Measurements from ENCODE around the gene TRIM28.
A peak's percentile ranks its signal among the peaks of the same experiment; 100 is the strongest.
"Not testable (repeated sequence)": the region's sequence is repeated elsewhere in the genome, so short reads cannot be mapped to it uniquely, and the experiment has no call there.

The TRIM28 gene

DNA sequence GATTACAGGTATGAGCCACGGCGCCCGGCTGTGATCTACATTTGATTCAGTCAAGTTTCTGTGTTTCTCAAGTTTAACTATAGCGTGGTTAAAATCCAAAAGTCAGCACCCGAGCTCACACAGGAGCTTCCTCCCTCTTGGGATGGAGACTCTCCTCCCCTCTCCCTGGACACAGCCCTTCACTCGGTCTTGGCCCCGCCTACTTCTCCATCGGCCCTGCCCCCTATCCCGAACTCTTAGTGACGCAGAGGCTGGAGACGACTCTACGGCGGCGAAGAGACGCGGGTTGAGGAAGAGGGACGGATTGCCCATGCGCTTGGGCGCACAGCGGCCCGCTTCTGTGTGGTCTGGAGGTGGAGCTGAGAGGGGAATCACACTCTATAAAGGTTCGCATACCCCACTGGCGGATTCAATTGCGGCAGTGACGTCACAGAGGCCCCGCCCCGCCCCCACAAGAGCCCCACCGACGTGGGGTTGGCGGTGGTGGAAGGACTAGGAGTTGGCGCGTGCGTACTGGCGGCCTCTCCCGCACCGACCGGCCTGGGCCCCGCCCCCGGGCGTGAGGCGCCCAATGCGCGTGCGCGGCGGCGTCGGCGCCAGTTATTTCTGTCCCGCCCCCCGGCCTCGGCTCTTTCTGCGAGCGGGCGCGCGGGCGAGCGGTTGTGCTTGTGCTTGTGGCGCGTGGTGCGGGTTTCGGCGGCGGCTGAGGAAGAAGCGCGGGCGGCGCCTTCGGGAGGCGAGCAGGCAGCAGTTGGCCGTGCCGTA is at the start of gene TRIM28:
TSS of gene TRIM28 (plus strand) at position 239 of the 765 bp plus-strand sequence. CDS start 694 bp downstream, outside the sequence.
- peak; percentile 99 for DNase-seq (ENCODE audit: low read depth in 2 of 2)

DNA sequence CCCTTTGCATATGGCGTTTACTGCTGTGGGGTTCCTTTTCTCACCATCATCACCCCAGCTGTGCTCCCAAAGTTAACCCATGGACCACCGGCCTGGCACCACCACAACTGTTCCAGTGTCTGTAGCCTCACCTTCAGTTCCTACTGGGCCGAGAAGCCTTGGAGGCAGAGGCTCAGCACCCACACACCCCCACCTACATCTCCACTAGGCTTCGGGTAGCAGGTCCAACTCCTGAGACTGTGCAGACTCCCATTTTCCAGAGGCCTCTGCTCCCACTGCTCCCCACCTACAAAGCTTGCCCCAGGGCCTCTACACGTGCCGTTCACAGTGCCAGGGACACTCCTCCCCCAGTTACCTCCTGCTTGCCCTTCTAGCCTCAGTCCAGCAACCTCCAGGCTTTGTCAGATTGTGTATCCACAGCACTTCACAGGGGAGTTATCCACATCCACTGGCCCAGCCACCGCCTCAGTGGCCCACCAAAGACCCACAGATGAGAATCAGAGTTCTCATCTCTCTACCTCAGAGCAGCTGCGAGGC is 46.2 kb upstream of the TRIM28 start:
- no peak for DNase-seq (ENCODE audit: low read depth in 2 of 2)

DNA sequence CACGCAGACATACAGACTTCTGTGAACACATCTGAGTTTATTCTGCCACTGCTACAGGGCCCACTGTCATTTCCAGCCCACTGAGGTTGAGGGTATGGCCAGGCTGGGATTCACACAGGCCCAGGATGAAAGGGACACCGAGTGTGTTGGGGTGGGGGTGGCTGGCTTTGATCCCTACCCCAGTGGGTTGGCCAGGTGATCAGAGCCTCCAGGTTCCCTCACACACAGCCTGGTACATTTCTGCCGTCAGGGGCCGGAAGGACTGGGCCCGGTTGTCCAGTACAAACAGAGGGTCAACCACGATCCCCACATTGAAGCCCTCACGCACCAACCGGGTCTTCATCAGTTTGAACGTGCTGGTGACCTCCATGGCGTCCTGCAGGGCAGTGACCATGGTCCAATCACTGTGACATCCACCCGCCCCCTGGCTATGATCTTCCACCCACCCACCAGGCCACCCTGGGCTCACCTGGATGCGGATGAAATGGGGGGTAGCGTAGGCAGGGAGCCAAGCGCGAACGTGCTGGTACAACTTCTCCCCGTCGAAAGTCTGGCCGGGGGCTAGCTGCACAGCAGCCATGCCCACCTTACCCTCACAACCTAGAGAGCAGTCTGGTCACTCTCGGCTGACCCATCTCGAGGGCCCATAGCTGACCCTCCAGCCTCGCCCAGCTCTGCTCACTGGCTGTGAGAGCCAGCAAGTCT is 45.4 kb upstream of the TRIM28 start:
- DNase-seq (ENCODE audit: low read depth in 2 of 2) = no peak

DNA sequence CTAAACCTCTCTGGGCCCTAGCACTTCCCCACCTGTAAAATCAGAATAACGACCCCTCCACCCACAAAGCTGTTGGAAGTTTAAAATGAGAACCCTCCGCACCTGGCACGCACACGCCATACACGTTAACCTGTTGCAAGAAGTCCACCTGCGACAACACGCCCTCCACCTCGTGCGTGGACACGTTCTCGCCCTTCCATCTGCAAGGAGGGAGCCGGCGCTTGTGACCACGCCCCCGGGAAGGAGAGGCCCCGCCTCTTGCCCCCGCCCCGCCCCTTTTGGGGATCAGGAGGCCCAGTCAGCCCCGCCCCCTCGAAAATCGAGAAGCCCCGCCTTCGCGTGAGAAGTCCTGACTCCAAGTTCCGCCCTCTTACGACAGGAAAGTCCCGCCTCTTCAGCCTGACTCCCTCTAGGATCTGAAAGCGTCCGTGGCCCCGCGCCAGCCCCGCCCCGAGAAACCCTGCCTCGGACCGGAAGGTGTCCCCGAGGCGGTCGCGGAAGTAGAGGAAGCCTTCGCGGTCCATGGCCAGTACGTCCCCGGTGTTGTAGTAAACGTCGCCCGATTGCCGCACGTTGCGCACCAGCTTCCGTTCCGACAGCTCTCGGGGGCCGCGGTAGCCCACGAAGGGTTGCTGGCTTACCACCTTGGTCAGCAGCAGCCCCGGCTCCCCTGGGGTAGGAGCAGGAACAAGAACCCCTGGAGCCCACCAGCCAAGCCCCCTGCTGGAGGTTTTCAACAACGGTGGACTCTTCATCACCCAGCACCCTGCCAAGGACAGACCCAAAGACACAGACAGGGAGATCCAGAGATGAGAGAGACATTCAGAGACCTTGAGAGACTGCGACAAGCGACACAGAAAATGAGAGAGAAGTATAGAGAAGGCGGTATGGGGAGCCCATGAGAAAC is 44.6 kb upstream of the TRIM28 start:
- DNase-seq (ENCODE audit: low read depth in 2 of 2) = peak; percentile 97

DNA sequence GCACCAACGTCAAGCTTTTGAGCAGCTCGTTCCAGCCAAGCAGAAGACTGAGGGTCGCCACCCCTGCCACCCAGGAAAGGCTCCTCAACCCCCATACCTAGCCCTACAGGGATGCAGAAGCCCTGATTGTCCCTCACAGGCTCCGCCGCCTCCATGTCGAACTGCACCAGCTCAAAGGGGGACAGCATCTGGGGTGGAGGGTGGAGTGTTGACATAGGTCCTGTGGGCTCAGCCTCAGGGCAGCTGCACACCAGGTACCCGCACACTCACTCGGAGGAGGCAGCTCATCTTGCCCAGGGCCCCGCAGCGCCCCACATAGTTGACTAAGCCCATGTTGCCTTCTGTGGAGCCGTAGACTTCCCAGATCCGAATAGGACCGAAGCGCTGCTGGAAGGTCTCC is 43.6 kb upstream of the TRIM28 start:
- DNase-seq (ENCODE audit: low read depth in 2 of 2) = no peak

DNA sequence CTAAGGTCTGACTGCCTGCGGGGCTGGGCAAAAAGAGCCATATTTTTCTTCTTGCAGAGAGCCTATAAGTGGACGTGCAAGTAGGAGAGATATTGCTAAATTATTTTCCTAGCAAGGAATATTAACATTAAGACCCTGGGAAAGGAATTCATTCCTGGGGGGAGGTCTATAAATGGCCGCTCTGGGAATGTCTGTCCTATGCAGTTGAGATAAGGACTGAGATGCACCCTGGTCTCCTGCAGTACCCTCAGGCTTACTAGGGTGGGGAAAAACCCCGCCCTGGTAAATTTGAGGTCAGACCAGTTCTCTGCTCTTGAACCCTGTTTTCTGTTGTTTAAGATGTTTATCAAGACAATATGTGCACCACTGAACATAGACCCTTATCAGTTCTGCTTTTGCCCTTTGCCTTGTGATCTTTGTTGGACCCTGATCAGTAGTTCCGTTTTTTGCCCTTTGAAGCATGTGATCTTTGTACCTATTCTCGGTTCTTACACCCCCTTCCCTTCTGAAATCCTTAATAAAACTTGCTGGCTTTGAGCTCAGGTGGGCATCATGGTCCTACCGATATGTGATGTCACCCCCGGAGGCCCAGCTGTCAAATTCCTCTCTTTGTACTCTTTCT is 36.2 kb upstream of the TRIM28 start:
- DNase-seq (ENCODE audit: low read depth in 2 of 2) = not testable (repeated sequence)

DNA sequence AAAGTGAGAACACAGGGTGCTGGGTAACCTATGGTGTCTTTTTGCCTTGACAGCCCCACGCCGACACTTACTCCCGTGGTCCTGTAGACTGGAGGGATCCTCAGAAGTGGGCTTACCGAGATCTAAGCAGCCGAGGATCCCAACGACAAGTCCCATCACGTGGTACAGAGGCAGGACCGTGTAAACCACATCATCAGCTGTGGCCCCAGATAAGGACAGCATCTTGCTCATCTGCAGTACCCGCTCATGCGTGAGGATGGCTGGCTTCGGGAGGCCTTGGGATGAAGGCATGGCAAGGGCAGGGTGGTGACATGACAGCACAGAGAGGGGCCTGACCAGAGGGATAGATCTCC is 34.2 kb upstream of the TRIM28 start:
- DNase-seq (ENCODE audit: low read depth in 2 of 2) = no peak

DNA sequence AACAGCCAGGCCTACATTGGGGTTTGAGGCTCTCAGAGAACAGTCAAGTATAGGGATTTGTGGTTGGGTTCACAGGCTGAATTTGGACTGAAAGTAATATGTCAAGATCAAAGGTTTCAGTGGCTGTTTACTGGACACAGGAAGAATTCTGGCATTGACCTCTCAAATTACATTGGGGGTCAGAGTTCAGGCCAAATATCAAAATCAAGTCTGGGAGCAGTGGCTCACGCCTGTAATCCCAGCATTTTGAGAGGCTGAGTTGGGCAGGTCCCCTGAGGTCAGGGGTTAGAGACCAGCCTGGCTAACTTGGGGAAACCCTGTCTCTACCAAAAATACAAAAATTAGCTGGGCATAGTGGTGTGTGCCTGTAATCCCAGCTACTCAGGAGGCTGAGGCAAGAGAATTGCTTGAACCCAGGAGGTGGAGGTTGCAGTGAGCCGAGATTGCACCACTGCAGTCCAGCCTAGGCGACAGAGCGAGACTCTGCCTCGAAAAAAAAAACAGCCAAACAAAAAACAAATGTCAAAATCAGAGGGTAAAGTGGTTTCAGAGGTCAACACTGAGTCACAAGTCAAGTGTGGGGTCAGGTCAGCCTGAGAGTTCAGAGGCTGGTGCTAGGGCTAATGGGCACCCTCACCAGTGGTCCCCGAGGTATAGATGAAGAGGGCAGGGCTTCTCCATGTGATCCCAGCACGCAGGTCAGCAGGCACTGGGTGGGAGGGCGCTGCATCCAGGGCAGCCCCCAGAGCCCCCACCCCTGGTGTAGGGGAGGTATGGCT is 33.6 kb upstream of the TRIM28 start:
- DNase-seq (ENCODE audit: low read depth in 2 of 2) = no peak

DNA sequence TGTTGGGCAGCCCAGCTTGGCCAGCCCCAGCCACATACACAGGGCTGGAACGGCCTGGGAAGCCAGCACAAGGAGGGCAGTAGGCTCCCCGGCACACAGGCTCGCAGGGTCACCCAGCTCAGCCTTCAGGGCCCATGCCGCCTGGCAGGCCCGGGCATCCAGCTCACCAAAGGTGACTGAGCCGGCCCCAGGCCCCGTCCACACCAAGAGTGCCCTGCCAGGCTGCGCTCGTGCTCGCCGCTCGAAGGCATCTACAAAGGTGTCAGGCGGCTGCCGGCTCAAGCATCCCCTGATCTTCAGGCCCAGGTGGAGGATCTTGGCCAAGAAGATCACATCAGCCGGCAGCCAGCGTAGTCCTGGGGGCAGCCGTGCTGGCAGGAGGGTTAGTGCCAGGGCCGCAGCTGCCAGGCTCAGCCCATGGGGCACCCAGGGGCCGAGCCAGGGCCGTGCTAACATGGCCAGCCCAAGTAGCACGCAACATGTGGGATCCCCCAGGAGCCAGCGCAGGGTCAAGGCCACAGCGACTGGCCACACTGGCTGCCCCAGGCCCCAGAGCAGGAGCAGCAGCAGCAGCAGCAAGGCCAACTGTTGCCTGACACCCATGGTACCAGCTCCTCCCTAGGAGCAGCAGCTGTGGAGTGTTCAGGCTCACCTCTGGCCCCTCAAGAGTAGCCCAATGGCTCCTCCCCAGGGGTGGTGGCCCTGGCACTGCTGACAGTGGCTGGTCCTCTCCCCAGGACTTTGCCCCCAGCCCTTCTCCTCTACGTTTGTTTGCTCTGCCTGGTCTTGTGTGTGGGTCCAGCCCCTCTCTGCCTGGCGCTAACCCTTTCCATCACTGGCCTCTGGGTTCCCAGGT is 32.3 kb upstream of the TRIM28 start, which contains the start of gene SLC27A5:
TSS of gene SLC27A5 (minus strand) at position 640 of the 856 bp plus-strand sequence. CDS start at position 603, 37 bp downstream.
- DNase-seq (ENCODE audit: low read depth in 2 of 2) = no peak

DNA sequence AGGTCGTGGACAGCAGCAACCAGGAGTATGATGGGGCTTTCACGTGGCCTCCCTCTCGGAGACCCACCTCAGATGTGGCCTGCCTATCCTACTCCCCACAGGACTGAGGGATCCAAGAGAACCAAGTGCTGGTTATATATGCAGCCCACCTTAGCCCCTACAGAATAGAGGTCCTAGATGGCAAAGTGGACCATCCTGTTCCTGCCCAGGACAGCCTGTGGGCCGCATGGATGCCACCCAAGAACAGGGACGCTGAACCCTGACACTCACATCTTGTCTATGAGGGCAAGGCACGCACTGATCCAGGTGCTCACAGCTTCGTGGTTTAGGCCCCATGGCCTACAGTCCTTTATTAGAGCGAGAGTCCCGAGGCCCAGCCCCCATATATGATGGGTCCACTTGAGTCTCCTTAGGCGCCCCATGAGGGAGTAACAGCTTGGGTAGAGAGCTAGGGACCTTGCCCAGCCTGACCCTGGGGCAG is 30.6 kb upstream of the TRIM28 start:
- no peak for DNase-seq (ENCODE audit: low read depth in 2 of 2)

DNA sequence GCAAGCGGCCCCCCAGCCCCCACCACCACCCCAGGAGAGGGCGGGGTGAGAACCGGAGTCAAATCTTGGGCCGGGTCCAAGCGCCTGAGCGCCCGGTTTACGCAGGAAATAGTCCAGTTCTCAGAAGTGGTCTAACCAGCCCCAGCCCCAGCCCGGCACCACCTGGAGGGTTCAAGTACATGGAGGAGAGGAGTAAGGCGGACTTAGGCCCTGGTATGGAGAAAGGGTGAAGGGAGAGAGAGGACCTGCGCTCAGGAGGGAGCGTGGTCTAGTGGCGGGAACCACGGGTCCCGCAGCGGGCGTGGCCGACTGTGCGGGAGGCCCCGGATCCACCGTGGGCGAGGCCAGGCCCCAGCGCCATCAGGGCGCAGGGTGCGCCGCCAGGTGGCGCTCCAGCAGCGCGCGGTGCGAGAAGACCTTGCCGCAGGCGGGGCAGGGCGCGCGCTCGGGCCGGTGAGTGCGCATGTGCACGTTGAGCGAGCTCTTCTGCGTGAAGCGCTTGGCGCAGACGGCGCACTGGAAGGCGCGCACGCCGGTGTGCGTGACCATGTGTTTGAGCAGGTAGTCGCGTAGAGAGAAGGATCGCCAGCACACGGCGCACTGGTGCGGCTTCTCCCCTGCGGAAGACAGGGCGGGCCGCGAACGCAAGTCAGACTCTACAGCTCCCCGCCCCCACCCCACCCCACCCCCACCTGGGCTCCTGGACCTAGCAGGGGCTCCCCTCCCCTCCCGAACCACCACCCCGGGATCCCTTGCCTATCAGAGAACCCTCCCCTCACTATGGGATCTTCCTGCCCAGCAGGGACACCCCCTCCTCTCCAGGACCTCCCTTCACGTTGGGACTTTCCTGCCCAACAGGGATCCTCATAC is 29.9 kb upstream of the TRIM28 start:
- DNase-seq (ENCODE audit: low read depth in 2 of 2) = peak; percentile 62 to 69

DNA sequence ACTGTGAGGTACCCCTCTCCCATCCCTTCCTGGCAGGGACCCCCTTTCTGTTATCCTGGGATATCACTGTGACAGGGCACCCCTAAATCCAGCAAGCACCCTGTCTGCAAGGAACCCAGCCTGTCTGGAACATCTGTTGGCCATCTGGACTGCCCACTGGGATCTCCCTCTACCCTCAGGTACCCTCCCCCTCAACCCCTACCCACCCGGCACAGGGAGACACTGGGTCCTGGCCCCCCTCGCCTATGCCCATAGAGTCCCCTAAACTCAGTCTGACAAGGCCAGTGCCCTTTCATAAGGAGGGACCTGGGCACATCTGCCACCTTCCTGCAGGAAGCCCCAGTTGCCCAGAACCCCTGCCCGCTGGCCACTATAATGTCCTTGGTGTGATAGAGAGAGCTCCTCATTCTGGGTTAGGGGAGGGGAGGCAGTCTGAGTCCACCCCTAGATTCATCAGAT is 29.3 kb upstream of the TRIM28 start:
- no peak for DNase-seq (ENCODE audit: low read depth in 2 of 2)

DNA sequence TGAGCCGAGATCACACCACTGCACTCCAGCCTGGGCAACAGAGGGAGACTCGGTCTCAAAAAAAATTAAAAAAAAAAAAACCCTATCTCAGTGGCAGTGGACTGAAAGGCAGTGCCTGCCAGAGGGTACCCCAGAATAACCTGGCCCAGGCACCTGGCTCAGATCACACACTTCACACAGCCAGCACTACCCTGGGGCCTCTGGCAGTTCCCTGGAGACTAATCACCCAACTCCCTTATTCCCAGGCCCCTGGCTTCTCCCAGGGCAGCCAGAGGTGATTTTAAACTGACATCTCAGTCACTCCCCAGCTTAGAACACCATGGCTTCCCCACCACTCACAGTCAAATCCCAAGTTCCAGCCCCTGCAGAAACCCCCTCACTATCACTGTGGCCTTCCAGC is 28.6 kb upstream of the TRIM28 start:
- no peak for DNase-seq (ENCODE audit: low read depth in 2 of 2)

DNA sequence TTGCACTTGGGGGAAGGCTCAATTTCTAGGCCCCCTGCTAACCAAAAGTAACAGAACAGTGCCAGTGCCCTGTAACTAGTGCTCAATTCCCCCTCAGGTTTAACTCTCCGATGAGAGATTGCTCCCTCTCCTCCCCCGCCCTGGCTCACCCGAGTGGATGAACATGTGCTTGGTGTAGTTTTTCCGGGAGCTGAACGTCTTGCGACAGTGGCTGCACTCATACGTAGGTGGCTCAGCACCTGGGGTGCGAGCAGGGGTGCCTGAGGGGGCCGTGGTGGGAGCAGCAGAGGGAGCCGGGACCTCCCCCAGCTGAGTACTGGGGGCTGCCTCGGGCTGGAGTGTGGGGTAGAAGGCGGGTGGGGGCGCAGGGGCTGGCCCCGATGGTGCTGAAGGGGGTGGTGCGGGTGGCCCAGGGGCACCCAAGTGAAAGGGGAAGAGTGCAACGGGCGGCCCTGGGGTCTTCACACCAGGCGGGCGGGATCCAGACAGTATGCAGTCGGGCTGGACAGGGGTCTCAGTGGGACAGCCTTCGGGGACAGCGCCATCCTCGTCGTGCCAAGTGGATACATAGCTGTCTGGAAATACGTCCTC is 27.5 kb upstream of the TRIM28 start:
- no peak for DNase-seq (ENCODE audit: low read depth in 2 of 2)

DNA sequence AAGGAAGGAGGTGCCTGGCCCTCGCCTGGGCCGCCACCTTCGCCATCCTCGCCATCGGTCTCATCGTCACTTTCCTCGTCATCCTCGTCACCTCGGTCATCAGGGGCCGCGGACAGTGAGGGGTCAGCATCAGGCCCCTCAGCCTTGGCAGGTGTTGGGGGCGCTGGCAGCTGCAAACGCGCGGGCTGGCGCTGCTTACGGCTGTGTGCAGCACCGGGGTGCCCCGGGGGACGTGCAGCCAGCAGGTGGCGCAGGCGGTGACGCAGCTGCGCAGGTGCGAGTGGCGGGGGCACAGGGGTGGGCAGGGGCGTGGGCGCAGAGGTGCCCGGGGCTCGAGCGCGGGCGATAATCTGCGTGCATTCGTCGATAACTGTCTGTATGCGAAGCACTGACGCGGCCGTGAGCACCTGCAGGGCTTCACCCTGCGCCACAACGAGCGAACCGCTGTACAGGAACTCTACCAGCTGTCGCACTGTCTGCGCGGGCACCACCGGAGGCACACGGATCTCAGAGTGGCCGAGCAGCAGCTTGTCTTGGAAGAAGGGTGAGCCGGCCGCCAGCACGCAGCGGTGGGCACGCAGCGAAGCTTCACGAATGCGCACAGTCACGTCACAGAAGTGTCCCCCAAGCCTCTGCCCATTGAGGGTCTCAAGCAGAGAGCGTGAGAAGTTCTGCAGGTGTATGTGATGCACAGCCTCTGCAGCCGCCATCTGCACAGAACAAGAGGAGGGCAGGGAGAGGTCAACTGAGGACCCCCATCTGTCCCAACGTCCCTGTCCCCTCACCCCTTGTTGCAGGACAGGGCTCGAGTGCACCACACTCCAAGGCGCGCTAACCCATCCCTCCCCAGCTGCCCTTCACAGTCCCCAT is 26.7 kb upstream of the TRIM28 start:
- no peak for DNase-seq (ENCODE audit: low read depth in 2 of 2)

DNA sequence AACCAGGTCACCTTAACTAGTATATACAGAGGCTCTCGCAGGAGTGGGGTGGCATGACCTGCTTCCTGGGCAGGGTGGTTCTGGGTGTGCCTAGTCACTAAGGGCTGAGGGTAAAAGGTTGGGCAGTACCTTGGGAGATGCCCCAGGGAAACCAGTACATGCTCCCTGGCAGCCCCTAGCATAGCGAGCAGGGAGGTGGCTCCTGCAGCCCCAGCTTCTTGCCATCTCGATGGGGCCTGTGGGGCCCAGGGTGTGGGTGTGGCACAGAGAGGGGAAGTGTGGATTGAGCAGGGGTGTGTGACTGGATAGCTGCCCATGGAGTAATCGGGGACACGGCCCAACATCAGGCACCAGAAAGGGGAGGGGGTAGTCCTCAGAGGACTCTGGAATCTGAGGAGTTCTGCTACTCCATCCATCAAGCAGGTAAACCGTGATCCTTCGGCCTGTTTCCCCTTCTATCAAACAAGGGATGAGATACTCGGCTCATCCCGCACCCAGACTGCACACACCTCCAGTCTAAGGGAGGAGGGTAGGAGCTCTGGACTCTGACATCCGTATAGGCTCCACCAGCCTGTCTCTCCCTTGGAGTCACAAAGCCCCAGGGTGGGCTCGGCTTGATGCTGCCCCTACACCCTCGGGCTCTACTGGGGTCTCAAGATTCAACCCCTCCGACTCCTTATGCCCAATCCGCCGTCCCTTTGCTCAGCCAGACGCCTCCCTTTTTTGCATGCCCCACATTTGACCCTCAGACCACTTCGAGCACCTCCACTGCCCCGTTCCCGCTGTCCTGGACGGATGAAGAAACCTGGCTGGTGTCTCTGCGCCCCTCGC is 25.4 kb upstream of the TRIM28 start:
- no peak for DNase-seq (ENCODE audit: low read depth in 2 of 2)
